Measurements from ENCODE around the gene PITX1. TPM values are rescaled to one million over a fixed set of nuclear protein-coding genes. Genes with fewer than 3 reads are reported as not detected.

The PITX1 gene
- total RNA-seq, 2 donors from 2014 or later, result not detected

DNA sequence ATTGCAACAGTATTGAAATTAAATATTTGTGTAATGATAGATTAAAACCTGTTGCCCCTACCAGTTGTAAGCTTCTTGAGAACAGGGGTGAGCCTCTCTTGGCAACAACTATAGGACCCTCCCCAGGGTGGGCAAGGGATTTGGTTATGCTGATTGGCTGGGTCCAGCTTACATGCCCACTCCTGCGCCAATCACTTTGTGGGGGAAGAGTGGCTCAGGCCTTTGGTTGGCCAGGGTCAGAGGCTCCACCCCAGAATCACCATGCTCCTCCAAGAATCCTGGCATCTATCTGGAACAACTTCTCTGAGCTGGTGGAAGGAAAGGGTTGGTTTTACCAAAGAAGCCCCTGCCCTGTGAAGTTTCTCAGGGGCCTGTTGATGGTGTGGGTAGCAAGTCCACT, 8.6 kb upstream of the PITX1 start:
- no peaks in the 10 kb centered on the region for H3K4me1 Mint-ChIP-seq (ENCODE audit: low read depth in 2 of 2)
- H3K27ac Mint-ChIP-seq, result no peak overlapping the region
- peaks cover 30 to 36% of the 10 kb centered on the region in 2 donors for H3K27me3 Mint-ChIP-seq
- ATAC-seq (no peak), DNase-seq (ENCODE audit: low spot score) (no peak)
- no peak overlapping the region for H3K4me3 Mint-ChIP-seq
- no peaks in the 10 kb centered on the region for H3K9me3 Mint-ChIP-seq
- no peaks in the 10 kb centered on the region for H3K36me3 Mint-ChIP-seq

GRCh38 chr5:135041726-135042125, 7.7 kb upstream of the PITX1 start:
- H3K27me3 Mint-ChIP-seq, result peaks cover 30 to 40% of the 10 kb centered on the region in 2 donors
- H3K36me3 Mint-ChIP-seq, result no peaks in the 10 kb centered on the region
- no peak overlapping the region for H3K4me3 Mint-ChIP-seq
- DNase-seq (ENCODE audit: low spot score) (no peak), ATAC-seq (no peak)
- no peak overlapping the region for H3K27ac Mint-ChIP-seq
- no peaks in the 10 kb centered on the region for H3K9me3 Mint-ChIP-seq
- no peaks in the 10 kb centered on the region for H3K4me1 Mint-ChIP-seq (ENCODE audit: low read depth in 2 of 2)

DNA sequence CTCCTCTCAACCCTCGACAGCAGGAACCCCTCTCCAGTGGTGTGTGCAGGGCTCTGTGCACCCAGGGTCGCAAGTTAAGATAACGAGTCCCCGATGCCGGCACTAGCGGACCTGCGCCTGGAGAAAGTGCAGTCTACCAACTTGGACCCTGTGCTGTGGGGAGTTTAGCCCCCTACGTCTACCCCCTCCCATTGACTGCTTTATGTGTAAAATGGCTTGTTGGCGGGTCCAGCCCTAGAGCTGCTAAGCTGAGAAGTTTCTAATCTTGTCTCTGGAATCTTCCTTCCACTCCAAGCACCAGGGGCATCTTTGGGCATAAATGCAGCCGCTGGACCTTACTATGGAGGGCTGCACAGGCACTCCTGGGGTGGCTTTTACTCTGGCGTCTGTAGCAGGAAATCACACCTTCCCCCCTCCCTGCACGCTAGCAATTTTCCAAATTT, 7.1 kb upstream of the PITX1 start:
- DNase-seq (ENCODE audit: low spot score) (no peak), ATAC-seq (no peak)
- Mint-ChIP-seq H3K4me3 (no peak overlapping the region), H3K27ac (no peak overlapping the region), H3K4me1 (ENCODE audit: low read depth in 2 of 2) (no peaks in the 10 kb centered on the region), H3K36me3 (no peaks in the 10 kb centered on the region), H3K9me3 (no peaks in the 10 kb centered on the region), H3K27me3 (peaks cover 30 to 39% of the 10 kb centered on the region in 2 donors)

DNA sequence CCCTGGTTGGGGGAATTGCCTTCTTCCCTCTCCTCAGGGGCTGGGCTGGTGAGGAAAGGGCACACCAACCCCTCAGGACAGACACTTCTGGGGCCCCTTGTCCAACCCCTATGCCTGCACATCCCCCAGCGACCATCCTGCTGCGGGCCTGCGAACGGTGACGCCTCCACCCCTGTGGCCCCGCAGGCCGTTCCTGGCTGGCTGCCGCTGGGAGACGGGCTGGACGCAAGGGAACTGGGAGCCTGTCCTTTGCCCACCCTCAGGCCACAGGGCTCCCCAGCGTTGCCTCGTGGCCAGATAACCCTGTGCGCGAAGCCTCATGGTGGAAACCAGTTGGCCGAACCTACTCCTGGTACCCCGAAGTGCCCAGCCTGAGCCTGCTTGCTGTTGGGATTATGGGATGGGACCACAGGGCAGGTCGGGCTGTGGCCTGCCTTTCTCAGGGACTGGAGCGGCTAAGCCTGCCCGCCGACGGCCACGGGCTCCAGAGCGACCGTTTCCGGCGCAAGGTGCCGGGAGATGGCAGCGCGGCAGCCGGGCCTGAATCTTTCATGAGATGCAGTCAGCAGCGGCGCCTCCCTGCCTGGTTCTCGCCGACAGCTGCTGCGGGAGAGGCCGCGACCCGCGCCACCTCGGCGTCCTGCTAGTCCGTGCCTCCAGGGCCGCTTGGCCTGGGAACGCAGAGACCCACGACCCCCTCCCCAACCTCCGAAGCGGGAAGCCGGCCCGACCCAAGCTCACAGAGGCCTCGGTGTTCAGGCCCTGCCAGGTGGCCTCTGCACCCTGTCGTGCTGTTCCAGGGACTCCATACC, 6.5 kb upstream of the PITX1 start:
- DNase-seq (ENCODE audit: low spot score) (no peak), ATAC-seq (peak in 1 of 2 donors; percentile 24)
- Mint-ChIP-seq H3K4me1 (ENCODE audit: low read depth in 2 of 2) (no peaks in the 10 kb centered on the region), H3K27me3 (peaks cover 30 to 42% of the 10 kb centered on the region in 2 donors), H3K9me3 (no peaks in the 10 kb centered on the region), H3K4me3 (no peak overlapping the region), H3K36me3 (no peaks in the 10 kb centered on the region), H3K27ac (no peak overlapping the region)

- Mint-ChIP-seq H3K27me3 (peaks cover 34 to 44% of the 10 kb centered on the region in 2 donors), H3K27ac (no peak overlapping the region), H3K4me3 (no peak overlapping the region), H3K36me3 (no peaks in the 10 kb centered on the region), H3K9me3 (no peaks in the 10 kb centered on the region), H3K4me1 (ENCODE audit: low read depth in 2 of 2) (peaks cover 0 to under 1% of the 10 kb centered on the region in 2 donors)
- DNase-seq (ENCODE audit: low spot score), result no peak
- ATAC-seq, result no peak
Measured at GRCh38 chr5:135040034-135040332, 6.0 kb upstream of the PITX1 start.

GRCh38 chr5:135039271-135040033, 5.4 kb upstream of the PITX1 start:
- H3K27ac Mint-ChIP-seq, result no peak overlapping the region
- H3K27me3 Mint-ChIP-seq, result peaks cover 39 to 48% of the 10 kb centered on the region in 2 donors
- H3K4me1 Mint-ChIP-seq (ENCODE audit: low read depth in 2 of 2), result peaks cover 0 to 5% of the 10 kb centered on the region in 2 donors
- no peaks in the 10 kb centered on the region for H3K36me3 Mint-ChIP-seq
- no peaks in the 10 kb centered on the region for H3K9me3 Mint-ChIP-seq
- DNase-seq (ENCODE audit: low spot score), result no peak
- ATAC-seq, result no peak
- no peak overlapping the region for H3K4me3 Mint-ChIP-seq

- ATAC-seq (no peak), DNase-seq (ENCODE audit: low spot score) (no peak)
- H3K4me3 Mint-ChIP-seq, result no peak overlapping the region
- H3K27me3 Mint-ChIP-seq, result peaks cover 40 to 47% of the 10 kb centered on the region in 2 donors
- no peaks in the 10 kb centered on the region for H3K36me3 Mint-ChIP-seq
- H3K27ac Mint-ChIP-seq, result no peak overlapping the region
- peaks cover 0 to 5% of the 10 kb centered on the region in 2 donors for H3K4me1 Mint-ChIP-seq (ENCODE audit: low read depth in 2 of 2)
- no peaks in the 10 kb centered on the region for H3K9me3 Mint-ChIP-seq
Measured at GRCh38 chr5:135038813-135039270, 4.8 kb upstream of the PITX1 start.

GRCh38 chr5:135038205-135038812, 4.3 kb upstream of the PITX1 start:
- Mint-ChIP-seq H3K4me3 (no peak overlapping the region), H3K27ac (no peak overlapping the region)
- no peak for ATAC-seq

DNA sequence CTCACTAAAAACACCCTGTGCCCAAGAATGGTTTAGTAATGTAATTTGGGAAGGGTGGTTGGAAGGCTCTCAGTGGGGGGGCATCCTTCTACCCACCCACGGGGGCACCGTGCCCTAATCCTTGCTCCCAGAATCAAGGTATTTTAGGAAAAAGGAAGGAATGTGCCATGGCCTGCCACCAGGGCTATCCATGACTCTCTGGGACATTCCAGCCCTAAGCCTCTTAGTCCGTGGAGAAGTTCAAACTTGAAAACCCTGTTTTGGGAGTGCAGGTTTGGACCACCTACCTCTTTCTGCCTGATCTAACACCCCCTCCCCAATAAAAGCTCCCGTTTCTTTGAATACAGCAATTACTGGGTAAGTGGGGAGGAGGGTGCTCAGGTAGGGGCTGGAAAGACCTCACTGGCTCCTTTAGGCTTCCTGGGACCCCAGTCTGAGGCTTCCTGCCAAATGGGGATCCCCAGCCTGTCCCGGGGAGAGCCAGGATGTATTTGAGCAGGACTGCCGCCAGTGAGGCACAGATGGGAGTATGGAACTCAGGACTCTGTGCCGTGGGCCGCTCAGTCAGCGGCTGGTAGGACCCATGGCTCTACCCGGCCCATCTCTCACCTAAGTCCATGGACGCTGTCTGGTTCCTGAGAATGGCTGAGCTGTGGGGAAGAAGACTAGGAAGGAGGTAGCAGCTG, 3.6 kb upstream of the PITX1 start:
- no peaks in the 10 kb centered on the region for H3K9me3 Mint-ChIP-seq
- no peak for ATAC-seq
- H3K27ac Mint-ChIP-seq, result no peak overlapping the region
- no peaks in the 10 kb centered on the region for H3K36me3 Mint-ChIP-seq
- peaks cover 37 to 42% of the 10 kb centered on the region in 2 donors for H3K27me3 Mint-ChIP-seq
- DNase-seq (ENCODE audit: low spot score), result no peak
- H3K4me1 Mint-ChIP-seq (ENCODE audit: low read depth in 2 of 2), result peaks cover 6 to 9% of the 10 kb centered on the region in 2 donors
- no peak overlapping the region for H3K4me3 Mint-ChIP-seq

More at GRCh38 chr5:135038205-135038812, 4.3 kb upstream of the PITX1 start:
- H3K4me1 Mint-ChIP-seq (ENCODE audit: low read depth in 2 of 2), result peaks cover 1 to 6% of the 10 kb centered on the region in 2 donors
- DNase-seq (ENCODE audit: low spot score), result no peak
- peaks cover 37 to 44% of the 10 kb centered on the region in 2 donors for H3K27me3 Mint-ChIP-seq
- no peaks in the 10 kb centered on the region for H3K36me3 Mint-ChIP-seq
- H3K9me3 Mint-ChIP-seq, result no peaks in the 10 kb centered on the region

GRCh38 chr5:135036405-135036804, 2.4 kb upstream of the PITX1 start:
- Mint-ChIP-seq H3K27ac (no peak overlapping the region), H3K27me3 (peaks cover 36 to 39% of the 10 kb centered on the region in 2 donors)

GRCh38 chr5:135035678-135036030, 1.6 kb upstream of the PITX1 start:
- no peaks in the 10 kb centered on the region for H3K36me3 Mint-ChIP-seq
- no peak overlapping the region for H3K27ac Mint-ChIP-seq
- peaks cover 31 to 40% of the 10 kb centered on the region in 2 donors for H3K27me3 Mint-ChIP-seq
- ATAC-seq, result no peak
- no peak for DNase-seq (ENCODE audit: low spot score)
- H3K4me3 Mint-ChIP-seq, result no peak overlapping the region
- peaks cover 6 to 13% of the 10 kb centered on the region in 2 donors for H3K4me1 Mint-ChIP-seq (ENCODE audit: low read depth in 2 of 2)
- H3K9me3 Mint-ChIP-seq, result no peaks in the 10 kb centered on the region

More at GRCh38 chr5:135036405-135036804, 2.4 kb upstream of the PITX1 start:
- H3K36me3 Mint-ChIP-seq, result no peaks in the 10 kb centered on the region
- H3K4me3 Mint-ChIP-seq, result no peak overlapping the region
- DNase-seq (ENCODE audit: low spot score), result no peak
- peaks cover 6 to 9% of the 10 kb centered on the region in 2 donors for H3K4me1 Mint-ChIP-seq (ENCODE audit: low read depth in 2 of 2)
- H3K9me3 Mint-ChIP-seq, result no peaks in the 10 kb centered on the region
- no peak for ATAC-seq

GRCh38 chr5:135034963-135035677, 1.1 kb upstream of the PITX1 start:
- ATAC-seq (no peak), DNase-seq (ENCODE audit: low spot score) (no peak)
- no peaks in the 10 kb centered on the region for H3K9me3 Mint-ChIP-seq
- no peak overlapping the region for H3K27ac Mint-ChIP-seq
- no peaks in the 10 kb centered on the region for H3K36me3 Mint-ChIP-seq
- H3K4me3 Mint-ChIP-seq, result peak overlapping the region; percentile 62
- H3K4me1 Mint-ChIP-seq (ENCODE audit: low read depth in 2 of 2), result peaks cover 6 to 13% of the 10 kb centered on the region in 2 donors
- H3K27me3 Mint-ChIP-seq, result peaks cover 37 to 44% of the 10 kb centered on the region in 2 donors
